ENCODE measurements around the gene DYNLT5.
A peak's percentile ranks its signal among the peaks of the same experiment; 100 is the strongest.

DYNLT5 gene

DNA sequence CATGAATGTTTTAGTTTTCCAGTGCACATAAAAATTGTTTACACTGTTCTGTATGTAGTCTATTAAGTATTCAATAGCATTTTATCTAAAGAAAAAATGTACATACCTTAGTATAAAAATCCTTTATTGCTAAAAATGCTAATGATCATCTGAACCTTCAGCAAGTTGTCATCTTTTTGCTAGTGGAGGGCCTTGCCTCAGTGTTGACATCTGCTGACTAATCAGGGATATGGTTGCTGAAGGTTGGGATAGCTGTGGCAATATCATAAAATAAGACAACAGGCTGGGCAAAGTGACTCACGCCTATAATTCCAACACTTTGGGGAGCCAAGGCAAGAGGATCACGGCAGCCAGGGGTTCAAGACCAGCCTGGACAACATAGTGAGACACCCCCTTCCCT is 9.0 kb downstream of the DYNLT5 start:
- no peak for DNase-seq (ENCODE audit: low read depth)
- no peak overlapping the region for H3K4me3 ChIP-seq (ENCODE audit: low read depth, low read length)
- TF ChIP-seq, protein P1, sequence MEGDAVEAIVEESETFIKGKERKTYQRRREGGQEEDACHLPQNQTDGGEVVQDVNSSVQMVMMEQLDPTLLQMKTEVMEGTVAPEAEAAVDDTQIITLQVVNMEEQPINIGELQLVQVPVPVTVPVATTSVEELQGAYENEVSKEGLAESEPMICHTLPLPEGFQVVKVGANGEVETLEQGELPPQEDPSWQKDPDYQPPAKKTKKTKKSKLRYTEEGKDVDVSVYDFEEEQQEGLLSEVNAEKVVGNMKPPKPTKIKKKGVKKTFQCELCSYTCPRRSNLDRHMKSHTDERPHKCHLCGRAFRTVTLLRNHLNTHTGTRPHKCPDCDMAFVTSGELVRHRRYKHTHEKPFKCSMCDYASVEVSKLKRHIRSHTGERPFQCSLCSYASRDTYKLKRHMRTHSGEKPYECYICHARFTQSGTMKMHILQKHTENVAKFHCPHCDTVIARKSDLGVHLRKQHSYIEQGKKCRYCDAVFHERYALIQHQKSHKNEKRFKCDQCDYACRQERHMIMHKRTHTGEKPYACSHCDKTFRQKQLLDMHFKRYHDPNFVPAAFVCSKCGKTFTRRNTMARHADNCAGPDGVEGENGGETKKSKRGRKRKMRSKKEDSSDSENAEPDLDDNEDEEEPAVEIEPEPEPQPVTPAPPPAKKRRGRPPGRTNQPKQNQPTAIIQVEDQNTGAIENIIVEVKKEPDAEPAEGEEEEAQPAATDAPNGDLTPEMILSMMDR (IDR thresholded peaks at IDR 0.05; ENCODE audit: insufficient read depth, low read depth, low read length, missing control alignments), result no peak

- TF ChIP-seq, protein P1 (IDR thresholded peaks at IDR 0.05; ENCODE audit: insufficient read depth, low read depth, low read length, missing control alignments), result peak; percentile 67
- peak; percentile 75 for DNase-seq (ENCODE audit: low read depth)
- no peak overlapping the region for H3K4me3 ChIP-seq (ENCODE audit: low read depth, low read length)
Observed at GRCh38 chr1:66764994-66765578, 12.8 kb downstream of the DYNLT5 start.

DNA sequence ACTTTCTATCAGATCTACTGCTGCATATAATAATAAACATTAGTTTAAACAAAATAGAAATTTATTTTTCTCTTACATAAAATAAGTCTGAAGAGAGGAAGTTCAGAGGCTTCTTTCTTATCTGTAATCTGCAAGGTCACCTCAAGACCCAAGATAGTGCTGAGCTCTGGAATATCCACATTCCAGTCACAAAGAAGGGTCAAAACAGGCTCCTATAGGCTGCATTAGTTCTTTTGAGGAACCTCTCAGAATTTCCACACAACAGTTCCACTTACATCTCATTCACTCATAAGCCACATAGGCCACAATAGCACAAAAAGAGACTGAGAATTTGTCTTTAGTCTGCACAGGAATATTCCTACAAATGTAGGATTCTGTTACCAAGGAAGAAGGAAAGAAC is 15.4 kb downstream of the DYNLT5 start:
- no peak for DNase-seq (ENCODE audit: low read depth)
- TF ChIP-seq, protein P1 (IDR thresholded peaks at IDR 0.05; ENCODE audit: insufficient read depth, low read depth, low read length, missing control alignments), result no peak
- H3K4me3 ChIP-seq (ENCODE audit: low read depth, low read length), result no peak overlapping the region

- no peak overlapping the region for H3K4me3 ChIP-seq (ENCODE audit: low read depth, low read length)
- DNase-seq (ENCODE audit: low read depth), result no peak
- TF ChIP-seq, protein P1 (IDR thresholded peaks at IDR 0.05; ENCODE audit: insufficient read depth, low read depth, low read length, missing control alignments), result no peak
Observed at GRCh38 chr1:66768965-66769364, 16.7 kb downstream of the DYNLT5 start.

GRCh38 chr1:66769512-66770229 is 17.4 kb downstream of the DYNLT5 start:
- H3K4me3 ChIP-seq (ENCODE audit: low read depth, low read length), result no peak overlapping the region
- DNase-seq (ENCODE audit: low read depth), result no peak
- TF ChIP-seq, protein P1 (IDR thresholded peaks at IDR 0.05; ENCODE audit: insufficient read depth, low read depth, low read length, missing control alignments), result no peak

- no peak for DNase-seq (ENCODE audit: low read depth)
- H3K4me3 ChIP-seq (ENCODE audit: low read depth, low read length), result no peak overlapping the region
- TF ChIP-seq, protein P1 (IDR thresholded peaks at IDR 0.05; ENCODE audit: insufficient read depth, low read depth, low read length, missing control alignments), result no peak
Observed at GRCh38 chr1:66770240-66770639, 18.0 kb downstream of the DYNLT5 start.

All from GM12865 (cell line).